Measurements from ENCODE around the gene MYO16.

- TF ChIP-seq, protein P1, sequence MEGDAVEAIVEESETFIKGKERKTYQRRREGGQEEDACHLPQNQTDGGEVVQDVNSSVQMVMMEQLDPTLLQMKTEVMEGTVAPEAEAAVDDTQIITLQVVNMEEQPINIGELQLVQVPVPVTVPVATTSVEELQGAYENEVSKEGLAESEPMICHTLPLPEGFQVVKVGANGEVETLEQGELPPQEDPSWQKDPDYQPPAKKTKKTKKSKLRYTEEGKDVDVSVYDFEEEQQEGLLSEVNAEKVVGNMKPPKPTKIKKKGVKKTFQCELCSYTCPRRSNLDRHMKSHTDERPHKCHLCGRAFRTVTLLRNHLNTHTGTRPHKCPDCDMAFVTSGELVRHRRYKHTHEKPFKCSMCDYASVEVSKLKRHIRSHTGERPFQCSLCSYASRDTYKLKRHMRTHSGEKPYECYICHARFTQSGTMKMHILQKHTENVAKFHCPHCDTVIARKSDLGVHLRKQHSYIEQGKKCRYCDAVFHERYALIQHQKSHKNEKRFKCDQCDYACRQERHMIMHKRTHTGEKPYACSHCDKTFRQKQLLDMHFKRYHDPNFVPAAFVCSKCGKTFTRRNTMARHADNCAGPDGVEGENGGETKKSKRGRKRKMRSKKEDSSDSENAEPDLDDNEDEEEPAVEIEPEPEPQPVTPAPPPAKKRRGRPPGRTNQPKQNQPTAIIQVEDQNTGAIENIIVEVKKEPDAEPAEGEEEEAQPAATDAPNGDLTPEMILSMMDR (IDR thresholded peaks at IDR 0.05): no peak
- no peak for TF ChIP-seq POLR2A (IDR thresholded peaks at IDR 0.05)
These were observed 494.6 kb downstream of the MYO16 start for GRCh38 chr13:109123971-109124370.
